Effector memory CD4-positive, alpha-beta T cell (primary cell): Measurements from ENCODE around the gene ENPP6.

Experiments
- DNase-seq, 3 donors: peaks; one replicate each; pipeline ENCODE4 v3.0.0-alpha.2; 2020
- H3K27ac ChIP-seq: 2 replicates; pipeline ENCODE4 v1.7.0; 2013; ENCODE audit warnings: mild to moderate bottlenecking, low read length, moderate library complexity; ENCODE audit not compliant: insufficient read depth, poor library complexity, severe bottlenecking
- H3K27me3 ChIP-seq: replicated peaks from 2 replicates; pipeline ENCODE4 v1.7.0; 2013; ENCODE audit warnings: mild to moderate bottlenecking, low read length; ENCODE audit not compliant: insufficient read depth, control insufficient read depth, poor library complexity, severe bottlenecking
- H3K36me3 ChIP-seq: 2 replicates; pipeline ENCODE4 v1.7.0; 2013; ENCODE audit warnings: mild to moderate bottlenecking, low read length, moderate library complexity; ENCODE audit not compliant: control insufficient read depth, insufficient read depth
- H3K4me1 ChIP-seq: 2 replicates; pipeline ENCODE4 v1.7.0; 2013; ENCODE audit warnings: low read length, mild to moderate bottlenecking; ENCODE audit not compliant: control insufficient read depth, insufficient read depth, poor library complexity, severe bottlenecking
- H3K4me3 ChIP-seq: 2 replicates; pipeline ENCODE4 v1.7.0; 2013; ENCODE audit warnings: low read length, low read depth, mild to moderate bottlenecking; ENCODE audit not compliant: insufficient read depth, poor library complexity, severe bottlenecking
- H3K9me3 ChIP-seq: 2 replicates; pipeline ENCODE4 v1.7.0; 2013; ENCODE audit warnings: mild to moderate bottlenecking, low read length, moderate library complexity; ENCODE audit not compliant: control insufficient read depth

Gene ENPP6

DNA sequence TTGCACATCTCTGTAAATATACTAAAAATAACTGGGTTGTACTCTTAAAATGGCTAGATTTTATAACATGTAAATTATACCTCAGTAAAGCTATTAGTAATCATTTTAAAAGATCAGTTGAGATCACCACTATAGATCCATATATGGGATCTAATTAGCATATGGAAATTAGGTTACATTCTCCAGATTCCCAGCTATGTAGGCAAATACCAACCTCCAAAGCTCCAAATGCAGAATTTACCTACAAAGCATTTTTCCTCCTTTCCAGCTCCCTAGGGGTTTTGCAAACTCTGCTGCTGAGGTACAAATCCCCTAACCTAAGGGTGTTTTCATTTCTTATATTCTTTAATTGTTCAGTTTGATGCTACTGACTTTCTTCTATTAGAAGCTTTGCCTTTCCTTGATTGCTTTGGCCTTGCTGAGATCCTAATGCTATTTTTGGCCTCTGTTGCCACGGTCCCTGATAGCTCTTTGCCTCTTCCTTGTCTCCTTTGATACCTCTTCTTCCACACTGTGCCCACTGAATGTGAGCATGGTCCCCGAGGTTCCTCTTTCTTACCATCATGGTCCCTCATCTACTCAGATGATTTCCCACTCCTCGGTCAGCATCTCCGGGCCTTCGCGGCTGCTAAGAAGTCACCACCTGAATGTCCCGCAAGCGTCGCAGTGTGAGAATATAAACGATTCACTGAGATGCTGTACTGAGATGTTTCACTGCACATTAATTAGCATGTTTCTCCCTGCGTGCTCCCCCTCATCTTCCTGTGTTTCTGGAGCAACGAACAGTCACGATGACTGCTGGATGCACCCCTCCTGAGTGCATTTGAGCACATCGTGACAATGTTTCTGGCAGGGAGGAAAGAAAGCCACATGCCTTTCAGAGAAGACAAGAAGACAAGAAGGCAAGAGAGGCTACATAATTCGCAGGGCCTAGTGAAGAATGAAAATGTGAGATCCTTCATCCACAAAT is 23.8 kb downstream of the ENPP6 start:
- H3K27ac ChIP-seq: no peak overlapping the region
- no peak for DNase-seq

DNA sequence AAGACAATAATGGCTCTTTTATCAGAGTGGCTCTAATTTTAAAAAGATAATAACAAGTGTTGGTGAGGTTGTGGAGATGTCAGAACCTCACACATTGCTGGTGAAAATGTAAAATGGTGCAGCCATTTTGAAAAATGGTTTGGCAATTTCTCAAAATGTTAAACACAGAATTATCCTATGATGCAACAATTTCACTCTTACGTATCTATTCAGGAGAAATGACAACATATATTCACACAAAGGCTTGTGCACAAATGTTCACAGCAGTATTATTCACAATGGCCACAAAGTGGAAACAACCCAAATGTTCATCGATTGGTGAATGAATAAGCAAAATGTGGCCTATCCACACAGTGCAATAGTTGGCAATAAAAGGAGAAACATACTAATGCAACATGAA is 24.7 kb downstream of the ENPP6 start:
- Histone ChIP-seq H3K4me1 (no peaks in the 10 kb centered on the region), H3K36me3 (no peaks in the 10 kb centered on the region), H3K27me3 (no peaks in the 10 kb centered on the region), H3K9me3 (no peaks in the 10 kb centered on the region), H3K27ac (no peak overlapping the region), H3K4me3 (no peak overlapping the region)
- no peak for DNase-seq

More for the DNA sequence above, 23.8 kb downstream of the ENPP6 start:
- Histone ChIP-seq H3K4me3 (no peak overlapping the region), H3K27me3 (no peaks in the 10 kb centered on the region), H3K4me1 (no peaks in the 10 kb centered on the region), H3K9me3 (no peaks in the 10 kb centered on the region), H3K36me3 (no peaks in the 10 kb centered on the region)

DNA sequence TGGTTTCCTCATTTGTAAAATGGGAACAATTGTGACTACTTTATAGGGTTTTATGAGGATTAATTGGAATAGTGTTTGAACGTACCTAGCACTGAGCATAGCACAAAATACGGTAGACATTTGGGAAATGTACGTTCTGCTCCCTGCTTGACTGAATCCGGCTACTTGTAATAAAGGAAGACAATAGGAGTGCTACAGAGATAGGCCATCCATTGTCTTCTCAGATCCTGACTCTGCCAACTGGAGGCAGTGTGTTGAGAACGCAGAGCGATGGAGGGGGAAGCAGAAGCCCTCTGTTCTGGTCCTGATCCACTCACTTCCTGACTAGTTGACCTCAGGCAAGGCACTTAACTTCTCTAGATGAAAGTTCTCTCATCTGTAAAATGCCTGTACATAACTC is 26.4 kb downstream of the ENPP6 start:
- Histone ChIP-seq H3K27me3 (no peaks in the 10 kb centered on the region), H3K9me3 (no peaks in the 10 kb centered on the region), H3K4me1 (no peaks in the 10 kb centered on the region), H3K27ac (no peak overlapping the region), H3K4me3 (no peak overlapping the region), H3K36me3 (no peaks in the 10 kb centered on the region)
- no peak for DNase-seq

DNA sequence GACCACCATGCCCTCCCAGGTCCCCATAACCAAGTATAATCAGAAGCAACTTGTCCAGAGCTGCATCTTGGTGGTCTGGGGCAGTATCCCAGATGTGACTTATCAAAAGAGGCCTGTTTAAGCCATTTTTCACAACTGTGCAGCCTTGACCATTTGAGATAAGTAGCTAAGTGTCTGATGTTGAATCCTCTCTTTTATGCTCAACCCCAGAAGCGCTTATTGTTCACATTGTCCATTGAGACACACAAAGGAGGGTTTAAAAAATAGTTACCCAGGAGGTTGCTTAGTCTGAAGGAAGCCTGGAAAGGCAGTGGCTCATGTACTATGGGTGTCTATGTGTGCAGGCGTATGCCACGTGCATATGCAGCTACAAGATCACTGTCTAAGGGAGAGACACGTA is 27.0 kb downstream of the ENPP6 start:
- H3K27ac ChIP-seq: no peak overlapping the region
- H3K27me3 ChIP-seq: no peaks in the 10 kb centered on the region
- H3K36me3 ChIP-seq: no peaks in the 10 kb centered on the region
- DNase-seq: no peak
- H3K4me3 ChIP-seq: no peak overlapping the region
- no peaks in the 10 kb centered on the region for H3K9me3 ChIP-seq
- H3K4me1 ChIP-seq: no peaks in the 10 kb centered on the region

DNA sequence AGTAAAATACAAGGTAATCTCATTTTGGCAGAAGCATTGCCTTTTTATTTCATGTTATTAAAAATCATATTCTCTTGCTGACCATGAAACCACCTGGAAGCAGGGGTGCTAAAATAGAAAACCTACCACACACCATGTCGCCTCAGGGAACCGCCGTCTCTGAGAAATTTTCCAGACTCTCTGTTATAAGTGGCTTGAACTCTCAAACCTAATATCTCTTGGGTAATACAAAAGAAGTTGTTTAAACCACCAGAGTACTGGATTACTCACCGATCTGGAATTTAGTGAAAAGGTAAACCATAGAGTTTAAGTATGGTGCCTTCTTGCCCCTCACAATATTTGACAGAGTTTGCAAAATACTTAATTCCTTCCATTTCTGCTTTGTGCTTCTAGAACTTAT is 27.7 kb downstream of the ENPP6 start:
- Histone ChIP-seq H3K4me3 (no peak overlapping the region), H3K36me3 (no peaks in the 10 kb centered on the region), H3K9me3 (no peaks in the 10 kb centered on the region), H3K4me1 (no peaks in the 10 kb centered on the region), H3K27ac (no peak overlapping the region), H3K27me3 (no peaks in the 10 kb centered on the region)
- DNase-seq: no peak

DNA sequence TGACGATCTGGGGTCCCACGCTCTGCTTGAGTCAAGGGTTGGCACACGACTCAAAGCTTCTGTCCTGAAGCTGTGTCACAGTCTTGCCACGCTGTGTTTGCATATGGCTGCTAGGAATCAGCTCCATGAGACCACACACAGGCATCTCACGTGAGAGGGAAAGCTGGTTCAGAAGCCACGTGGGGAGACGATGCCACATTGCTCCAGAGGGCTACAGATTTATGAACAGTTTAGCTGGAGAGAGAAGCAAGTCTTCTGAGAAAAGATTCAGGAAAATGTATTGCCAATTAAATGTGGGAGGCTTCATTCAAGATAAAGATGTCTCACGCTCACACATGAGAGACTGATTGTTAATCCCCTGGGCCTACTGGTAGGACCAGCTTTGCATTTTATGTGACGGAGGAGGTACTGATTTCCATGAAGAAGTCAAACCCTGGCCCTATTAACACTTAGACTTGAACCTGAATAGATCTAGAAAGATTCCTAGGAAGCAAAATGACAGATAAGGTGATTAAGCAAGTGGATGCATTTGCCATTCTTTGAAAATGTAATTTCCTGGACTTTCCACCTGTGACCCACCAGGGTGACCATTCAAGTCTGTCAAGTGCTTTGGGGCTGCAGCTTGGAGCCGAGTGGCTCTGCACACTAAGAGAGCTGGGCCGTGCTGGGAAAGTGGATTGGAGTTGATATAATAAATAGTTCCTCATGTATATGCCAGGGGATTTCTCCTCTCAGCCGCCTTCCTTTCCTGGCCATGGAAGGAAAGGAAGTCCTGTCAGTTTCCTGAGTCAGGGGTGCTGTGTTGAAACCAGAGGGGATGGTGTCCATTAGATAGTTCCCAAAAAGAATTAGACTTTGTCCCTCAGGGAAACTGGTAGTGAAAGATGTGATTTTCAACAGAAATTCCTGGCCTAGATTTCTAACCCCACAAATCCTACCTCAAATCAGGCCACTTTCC is 29.0 kb downstream of the ENPP6 start:
- Histone ChIP-seq H3K4me3 (no peak overlapping the region), H3K36me3 (no peaks in the 10 kb centered on the region), H3K4me1 (no peaks in the 10 kb centered on the region), H3K9me3 (no peaks in the 10 kb centered on the region), H3K27me3 (no peaks in the 10 kb centered on the region), H3K27ac (no peak overlapping the region)
- no peak for DNase-seq

DNA sequence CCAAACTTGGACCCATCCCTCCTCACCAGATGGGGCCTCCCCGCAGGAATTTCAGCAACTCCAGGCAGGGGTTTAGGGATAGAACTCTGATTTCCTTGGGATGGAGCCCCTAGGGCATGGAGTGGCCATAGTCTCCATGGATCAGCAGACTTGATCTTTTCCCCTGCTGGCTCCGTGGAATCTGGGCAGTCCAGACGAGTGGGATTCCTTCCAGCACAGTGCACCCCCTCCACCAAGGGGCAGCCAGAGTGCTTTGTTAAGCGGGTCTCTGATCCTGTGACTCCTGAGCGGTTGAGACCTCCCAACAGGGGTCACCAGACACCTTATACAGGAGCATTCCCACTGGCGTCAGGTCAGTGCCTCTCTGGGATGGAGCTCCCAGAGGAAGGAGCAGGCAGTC is 40.4 kb downstream of the ENPP6 start:
- Histone ChIP-seq H3K9me3 (no peaks in the 10 kb centered on the region), H3K27me3 (no peaks in the 10 kb centered on the region), H3K27ac (no peak overlapping the region), H3K4me3 (no peak overlapping the region), H3K4me1 (no peaks in the 10 kb centered on the region), H3K36me3 (no peaks in the 10 kb centered on the region)
- no peak for DNase-seq

DNA sequence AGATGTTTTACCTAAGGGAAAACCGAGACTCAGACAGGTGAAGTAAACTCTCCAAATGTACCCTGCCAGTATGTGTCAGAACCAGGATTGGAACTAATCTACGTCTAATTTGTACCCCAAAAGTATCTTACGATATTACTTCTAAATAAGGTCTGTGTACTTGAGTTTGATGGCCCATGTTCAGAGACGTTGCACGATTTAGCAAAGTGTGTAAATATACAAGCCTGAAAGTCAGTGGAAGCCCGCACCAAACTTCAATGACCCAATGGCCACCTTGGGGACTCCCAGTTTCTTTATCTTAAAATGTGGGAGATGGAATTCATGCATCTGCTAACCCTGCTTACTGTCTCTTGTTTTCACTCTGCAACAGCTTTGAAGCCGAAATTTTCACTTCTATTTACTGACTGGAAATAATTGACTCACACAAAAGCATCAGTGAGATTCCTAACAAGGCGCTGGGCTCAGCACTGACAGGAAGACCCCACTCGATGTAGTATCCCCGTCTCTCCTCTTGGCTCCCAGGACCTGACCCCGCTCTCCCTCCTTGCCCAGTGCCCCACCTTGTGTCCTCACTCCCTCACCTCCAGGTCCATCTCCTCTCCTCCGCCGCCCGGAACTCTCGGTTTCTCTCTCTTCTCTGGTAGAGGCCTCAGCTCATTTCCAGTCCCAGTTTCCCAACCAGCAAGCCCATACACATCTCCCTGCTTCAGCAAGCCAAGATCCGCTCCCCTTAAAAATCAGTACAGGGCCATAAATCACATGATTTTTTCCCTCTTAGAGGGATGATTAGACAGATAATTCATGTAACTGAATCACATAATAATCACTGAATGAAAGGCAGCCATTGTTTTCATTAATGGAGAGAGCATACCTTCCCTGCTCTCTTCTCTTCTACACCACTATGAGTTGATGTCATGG is 42.8 kb downstream of the ENPP6 start:
- DNase-seq: no peak
- no peak overlapping the region for H3K4me3 ChIP-seq
- no peak overlapping the region for H3K27ac ChIP-seq
- H3K9me3 ChIP-seq: no peaks in the 10 kb centered on the region
- no peaks in the 10 kb centered on the region for H3K4me1 ChIP-seq
- no peaks in the 10 kb centered on the region for H3K36me3 ChIP-seq
- no peaks in the 10 kb centered on the region for H3K27me3 ChIP-seq

DNA sequence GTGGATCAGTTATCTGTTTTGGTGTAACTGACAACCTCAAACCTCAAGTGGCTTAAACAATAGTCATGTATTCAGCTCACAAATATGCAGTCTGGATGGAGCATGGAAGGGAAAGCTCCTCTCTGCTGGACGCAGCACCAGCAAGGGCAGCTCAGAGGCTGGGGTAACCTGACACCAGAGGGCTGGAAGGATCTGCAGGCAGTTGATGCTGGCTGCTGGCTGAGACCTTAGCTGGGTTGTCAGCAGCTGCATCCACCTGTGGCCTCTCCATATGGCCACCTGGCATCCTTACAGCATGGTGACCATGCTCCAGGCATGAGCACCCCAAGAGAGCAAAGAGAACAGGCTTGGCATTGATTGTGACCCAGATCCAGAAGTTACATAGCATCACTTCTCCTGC is 46.7 kb downstream of the ENPP6 start:
- DNase-seq: no peak
- H3K9me3 ChIP-seq: no peaks in the 10 kb centered on the region
- no peak overlapping the region for H3K27ac ChIP-seq
- no peak overlapping the region for H3K4me3 ChIP-seq
- peaks cover 4% of the 10 kb centered on the region for H3K4me1 ChIP-seq
- peaks cover 13% of the 10 kb centered on the region for H3K27me3 ChIP-seq
- no peaks in the 10 kb centered on the region for H3K36me3 ChIP-seq
